ENCODE measurements around the gene HSD3B2.

HSD3B2 gene

GRCh38 chr1:119422631-119423030 lies 7.7 kb downstream of the HSD3B2 start:
- no peak for TF ChIP-seq CTCF (IDR thresholded peaks at IDR 0.05; ENCODE audit: insufficient read depth, low read length, missing control alignments)
- ChIA-PET CTCF (no interaction called here), POLR2A (no interaction called here)
- DNase-seq (ENCODE audit: low read depth, low spot score) = no peak
- H3K4me3 ChIP-seq (ENCODE audit: low read depth, low read length) = no peak overlapping the region

- ChIA-PET CTCF (no interaction called here), POLR2A (no interaction called here)
- DNase-seq (ENCODE audit: low read depth, low spot score) = no peak
- no peak for TF ChIP-seq CTCF (IDR thresholded peaks at IDR 0.05; ENCODE audit: insufficient read depth, low read length, missing control alignments)
- no peak overlapping the region for H3K4me3 ChIP-seq (ENCODE audit: low read depth, low read length)
Observed at GRCh38 chr1:119428991-119429390, 14.0 kb downstream of the HSD3B2 start.

GRCh38 chr1:119429687-119430086 lies 14.7 kb downstream of the HSD3B2 start:
- POLR2A ChIA-PET = no interaction called here
- no peak for DNase-seq (ENCODE audit: low read depth, low spot score)
- TF ChIP-seq CTCF (IDR thresholded peaks at IDR 0.05; ENCODE audit: insufficient read depth, low read length, missing control alignments) = no peak
- H3K4me3 ChIP-seq (ENCODE audit: low read depth, low read length) = no peak overlapping the region
- CTCF ChIA-PET = no interaction called here

- CTCF ChIA-PET = no interaction called here
- H3K4me3 ChIP-seq (ENCODE audit: low read depth, low read length) = no peak overlapping the region
- no peak for TF ChIP-seq CTCF (IDR thresholded peaks at IDR 0.05; ENCODE audit: insufficient read depth, low read length, missing control alignments)
- DNase-seq (ENCODE audit: low read depth, low spot score) = no peak
- POLR2A ChIA-PET = no interaction called here
Observed at GRCh38 chr1:119430486-119430885, 15.5 kb downstream of the HSD3B2 start.

- POLR2A ChIA-PET = no interaction called here
- no peak overlapping the region for H3K4me3 ChIP-seq (ENCODE audit: low read depth, low read length)
- TF ChIP-seq CTCF (IDR thresholded peaks at IDR 0.05; ENCODE audit: insufficient read depth, low read length, missing control alignments) = no peak
- CTCF ChIA-PET = no interaction called here
- DNase-seq (ENCODE audit: low read depth, low spot score) = no peak
Observed at GRCh38 chr1:119431836-119432235, 16.9 kb downstream of the HSD3B2 start.

GRCh38 chr1:119435052-119435451 lies 20.1 kb downstream of the HSD3B2 start:
- ChIA-PET POLR2A (no interaction called here), CTCF (no interaction called here)
- DNase-seq (ENCODE audit: low read depth, low spot score) = no peak
- H3K4me3 ChIP-seq (ENCODE audit: low read depth, low read length) = no peak overlapping the region
- TF ChIP-seq CTCF (IDR thresholded peaks at IDR 0.05; ENCODE audit: insufficient read depth, low read length, missing control alignments) = no peak
